K562 (cell line): ENCODE results near the gene TSHZ1. TPM values are rescaled to one million over a fixed set of nuclear protein-coding genes. Genes with fewer than 3 reads are reported as not detected.
A peak's percentile ranks its signal among the peaks of the same experiment; 100 is the strongest.

Experiments
- HMG20A ChIP-seq: fragments of 450-650 bp; formaldehyde crosslinking; conservative IDR thresholded peaks from 2 replicates; pipeline ENCODE4 v1.4.0; 2020; ENCODE audit warnings: mild to moderate bottlenecking, mixed read lengths
- NRF1 ChIP-seq, 2 experiments: fragments of 450-650 bp; IDR thresholded peaks in 1 of 2; conservative IDR thresholded peaks in 1 of 2; 2 replicates each; pipeline ENCODE4 v1.6.1; 2014; ENCODE audit warnings: mild to moderate bottlenecking in 2 of 2
- polyA plus RNA-seq, 8 experiments: library from polyadenylated mRNA; depleted of rRNA in 4 of 8; stranded (reverse) in 5 of 8; unstranded in 3 of 8; fragments of >200 nt; fragmentation: Nextera tagmentation in 2 of 8; fragmentation: Illumina TruSeq in 1 of 8; extraction: Ambion mirVana in 2 of 8; extraction: Trizol in 1 of 8; gene quantifications; 2 replicates each; pipeline versions ENCODE4 v1.2.1 to v1.2.3, GENCODE V29; 2011 to 2014; ENCODE audit warnings: inconsistent platforms in 1 of 8, missing spikeins in 1 of 8
- total RNA-seq, 7 experiments: library from RNA; depleted of rRNA in 6 of 7; stranded (reverse); fragments of >200 nt in 6 of 7; fragmentation: Illumina TruSeq in 2 of 7; extraction: Trizol in 2 of 7; gene quantifications; 2 replicates each; pipeline versions ENCODE4 v1.2.1 to v1.2.3, GENCODE V29; 2011 to 2021; ENCODE audit warnings: low replicate concordance in 1 of 7
- TF ChIP-seq, protein P1 (sequence below): sonication (generic); formaldehyde crosslinking; IDR thresholded peaks from 2 replicates; pipeline ENCODE4 v1.8.0; 2022; ENCODE audit warnings: missing genetic modification reagents, mild to moderate bottlenecking, borderline replicate concordance
- TF ChIP-seq, protein P2 (sequence below), 2 experiments: fragments of 450-650 bp; IDR thresholded peaks; 2 replicates each; pipeline ENCODE4 v1.6.1; 2018; ENCODE audit warnings: mild to moderate bottlenecking in 2 of 2, low read depth in 1 of 2; ENCODE audit not compliant: partially characterized antibody in 2 of 2

Gene TSHZ1
- total and polyA plus RNA-seq, 9 of the 15 experiments (the other 6 are each of a cell fraction or from before 2014, with no cell fraction given), result 1.1 to 7.2 (median 2.7) TPM

DNA sequence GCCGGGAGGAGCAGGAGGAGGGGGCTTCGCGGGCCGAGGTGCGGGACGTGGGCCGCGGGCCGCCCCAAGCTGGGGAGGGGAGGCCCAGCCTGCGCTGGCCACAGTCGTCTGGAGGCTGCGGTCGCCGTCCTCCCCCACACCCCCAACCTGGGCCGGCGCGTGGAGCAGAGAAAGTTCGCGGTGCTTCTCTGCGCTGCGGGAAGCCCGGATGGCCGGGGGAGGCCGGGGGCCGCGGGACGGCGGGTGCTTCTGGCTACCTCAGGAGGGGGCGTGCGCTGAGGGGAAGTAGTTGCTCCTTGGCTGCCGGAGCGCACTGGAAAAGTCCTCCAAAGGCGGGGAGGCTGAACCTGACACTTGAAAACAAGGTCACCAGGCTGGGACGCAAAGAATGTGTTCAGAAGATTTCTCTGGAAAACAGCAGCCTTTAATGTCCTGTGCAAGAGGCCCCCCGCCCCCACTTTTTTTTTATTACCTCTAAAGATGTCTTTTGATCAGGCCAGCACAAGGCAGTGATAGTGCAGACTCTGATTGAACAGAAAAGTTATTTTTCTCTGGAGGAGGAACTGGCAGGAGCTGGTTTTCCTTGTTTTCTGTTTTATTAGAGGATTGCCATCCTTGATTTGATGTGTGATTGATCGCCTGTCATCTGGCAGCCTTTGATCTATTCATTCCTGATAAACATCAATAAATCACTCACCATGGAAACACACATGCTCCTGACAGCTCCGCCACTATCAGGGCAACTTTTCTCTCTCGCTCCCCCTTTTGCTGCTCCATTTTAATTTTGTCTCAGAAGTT lies 1.6 kb downstream of the TSHZ1 start (continued):
- TF ChIP-seq NRF1 (conservative IDR thresholded peaks at IDR 0.05 in 1 of 2, IDR thresholded peaks at IDR 0.05 in 1 of 2), result peak in 1 of 2 experiments; percentile 28; a peak in 1 of 4 replicates
- TF ChIP-seq HMG20A, result no peak
- TF ChIP-seq, protein P1, sequence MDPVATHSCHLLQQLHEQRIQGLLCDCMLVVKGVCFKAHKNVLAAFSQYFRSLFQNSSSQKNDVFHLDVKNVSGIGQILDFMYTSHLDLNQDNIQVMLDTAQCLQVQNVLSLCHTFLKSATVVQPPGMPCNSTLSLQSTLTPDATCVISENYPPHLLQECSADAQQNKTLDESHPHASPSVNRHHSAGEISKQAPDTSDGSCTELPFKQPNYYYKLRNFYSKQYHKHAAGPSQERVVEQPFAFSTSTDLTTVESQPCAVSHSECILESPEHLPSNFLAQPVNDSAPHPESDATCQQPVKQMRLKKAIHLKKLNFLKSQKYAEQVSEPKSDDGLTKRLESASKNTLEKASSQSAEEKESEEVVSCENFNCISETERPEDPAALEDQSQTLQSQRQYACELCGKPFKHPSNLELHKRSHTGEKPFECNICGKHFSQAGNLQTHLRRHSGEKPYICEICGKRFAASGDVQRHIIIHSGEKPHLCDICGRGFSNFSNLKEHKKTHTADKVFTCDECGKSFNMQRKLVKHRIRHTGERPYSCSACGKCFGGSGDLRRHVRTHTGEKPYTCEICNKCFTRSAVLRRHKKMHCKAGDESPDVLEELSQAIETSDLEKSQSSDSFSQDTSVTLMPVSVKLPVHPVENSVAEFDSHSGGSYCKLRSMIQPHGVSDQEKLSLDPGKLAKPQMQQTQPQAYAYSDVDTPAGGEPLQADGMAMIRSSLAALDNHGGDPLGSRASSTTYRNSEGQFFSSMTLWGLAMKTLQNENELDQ, result no peak
- TF ChIP-seq, protein P2, sequence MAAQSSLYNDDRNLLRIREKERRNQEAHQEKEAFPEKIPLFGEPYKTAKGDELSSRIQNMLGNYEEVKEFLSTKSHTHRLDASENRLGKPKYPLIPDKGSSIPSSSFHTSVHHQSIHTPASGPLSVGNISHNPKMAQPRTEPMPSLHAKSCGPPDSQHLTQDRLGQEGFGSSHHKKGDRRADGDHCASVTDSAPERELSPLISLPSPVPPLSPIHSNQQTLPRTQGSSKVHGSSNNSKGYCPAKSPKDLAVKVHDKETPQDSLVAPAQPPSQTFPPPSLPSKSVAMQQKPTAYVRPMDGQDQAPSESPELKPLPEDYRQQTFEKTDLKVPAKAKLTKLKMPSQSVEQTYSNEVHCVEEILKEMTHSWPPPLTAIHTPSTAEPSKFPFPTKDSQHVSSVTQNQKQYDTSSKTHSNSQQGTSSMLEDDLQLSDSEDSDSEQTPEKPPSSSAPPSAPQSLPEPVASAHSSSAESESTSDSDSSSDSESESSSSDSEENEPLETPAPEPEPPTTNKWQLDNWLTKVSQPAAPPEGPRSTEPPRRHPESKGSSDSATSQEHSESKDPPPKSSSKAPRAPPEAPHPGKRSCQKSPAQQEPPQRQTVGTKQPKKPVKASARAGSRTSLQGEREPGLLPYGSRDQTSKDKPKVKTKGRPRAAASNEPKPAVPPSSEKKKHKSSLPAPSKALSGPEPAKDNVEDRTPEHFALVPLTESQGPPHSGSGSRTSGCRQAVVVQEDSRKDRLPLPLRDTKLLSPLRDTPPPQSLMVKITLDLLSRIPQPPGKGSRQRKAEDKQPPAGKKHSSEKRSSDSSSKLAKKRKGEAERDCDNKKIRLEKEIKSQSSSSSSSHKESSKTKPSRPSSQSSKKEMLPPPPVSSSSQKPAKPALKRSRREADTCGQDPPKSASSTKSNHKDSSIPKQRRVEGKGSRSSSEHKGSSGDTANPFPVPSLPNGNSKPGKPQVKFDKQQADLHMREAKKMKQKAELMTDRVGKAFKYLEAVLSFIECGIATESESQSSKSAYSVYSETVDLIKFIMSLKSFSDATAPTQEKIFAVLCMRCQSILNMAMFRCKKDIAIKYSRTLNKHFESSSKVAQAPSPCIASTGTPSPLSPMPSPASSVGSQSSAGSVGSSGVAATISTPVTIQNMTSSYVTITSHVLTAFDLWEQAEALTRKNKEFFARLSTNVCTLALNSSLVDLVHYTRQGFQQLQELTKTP (IDR thresholded peaks at IDR 0.05; ENCODE audit: low read depth in 1 of 2, partially characterized antibody in 2 of 2), result no peak
